ENCODE results near the gene ACBD4. TPM values are rescaled to one million over a fixed set of nuclear protein-coding genes. Genes with fewer than 3 reads are reported as not detected.
A peak's percentile ranks its signal among the peaks of the same experiment; 100 is the strongest.

ACBD4 gene
- total RNA-seq, 2 experiments from 2014 or later = 14.8 to 24.0 TPM

DNA sequence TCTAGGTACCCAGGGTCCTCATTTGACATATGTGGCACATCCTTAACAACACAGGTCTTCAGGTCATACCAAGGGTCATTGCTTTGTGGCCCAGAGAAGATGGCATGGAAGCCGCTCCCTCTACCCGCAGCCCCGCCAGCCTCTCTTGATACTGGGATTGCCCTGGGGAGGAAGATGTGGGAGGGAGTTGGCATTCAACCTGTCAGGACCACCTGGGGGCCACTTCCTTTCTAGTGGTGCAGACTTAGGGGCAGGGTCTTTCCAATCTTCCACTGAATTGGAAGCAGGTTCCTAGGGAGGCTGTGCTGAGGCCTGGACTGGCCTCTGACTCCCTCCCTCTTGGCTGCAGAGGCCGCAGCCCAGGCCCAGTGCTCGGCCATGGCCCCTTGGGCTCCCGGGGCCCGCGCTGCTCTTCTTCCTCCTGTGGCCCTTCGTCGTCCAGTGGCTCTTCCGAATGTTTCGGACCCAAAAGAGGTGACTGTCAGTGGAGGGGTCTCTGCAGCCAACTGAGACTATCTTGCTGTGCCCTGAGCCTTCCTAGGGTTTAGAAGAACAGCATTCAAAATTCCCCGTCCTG lies 7.7 kb downstream of the ACBD4 start:
- H3K4me1 ChIP-seq (ENCODE audit: insufficient read depth, low read length, poor library complexity, severe bottlenecking) = peaks cover 20% of the 10 kb centered on the region
- TF ChIP-seq EZH2phosphoT487 (IDR thresholded peaks at IDR 0.05; ENCODE audit: borderline replicate concordance, low read depth, low read length) (no peak), CTCF (conservative IDR thresholded peaks at IDR 0.05; ENCODE audit: low read length) (no peak)
- H2AFZ ChIP-seq (ENCODE audit: low read length) = no peak overlapping the region
- H3K4me2 ChIP-seq (ENCODE audit: low read length) = no peak overlapping the region
- no TSS peak for BruUV-seq (replicated peaks)
- no peak overlapping the region for H3K4me3 ChIP-seq (ENCODE audit: low read depth, low read length, poor library complexity, severe bottlenecking)
- H3K9me2 ChIP-seq (ENCODE audit: insufficient read depth, low read length) = no peaks in the 10 kb centered on the region
- H4K20me1 ChIP-seq (ENCODE audit: insufficient read depth, low read length) = no peaks in the 10 kb centered on the region
- ChIA-PET POLR2A (interaction anchor here (0.5 to 0.7 kb wide), 2 partner anchors 12 to 80 kb away, joined by 3 to 6 read pairs; no protein-coding TSS in a partner anchor), CTCF (ENCODE audit: unreplicated experiment) (no interaction called here)
- H3K79me2 ChIP-seq (ENCODE audit: insufficient read depth, low read depth, low read length) = no peaks in the 10 kb centered on the region
- no peak overlapping the region for H3K27ac ChIP-seq (ENCODE audit: low read depth, low read length, poor library complexity, severe bottlenecking)
- intact Hi-C loops (cut with micrococcal nuclease; ENCODE audit: unreplicated experiment) = no loop called here
- no peak for DNase-seq (ENCODE audit: low spot score)
- no peaks in the 10 kb centered on the region for H3K36me3 ChIP-seq (ENCODE audit: insufficient read depth, low read length)
- H3K9me3 ChIP-seq (ENCODE audit: low read length) = no peaks in the 10 kb centered on the region

GRCh38 chr17:45143767-45144198 lies 8.3 kb downstream of the ACBD4 start:
- H2AFZ ChIP-seq (ENCODE audit: low read length) = no peak overlapping the region
- H4K20me1 ChIP-seq (ENCODE audit: insufficient read depth, low read length) = no peaks in the 10 kb centered on the region
- H3K9me3 ChIP-seq (ENCODE audit: low read length) = no peaks in the 10 kb centered on the region
- H3K9me2 ChIP-seq (ENCODE audit: insufficient read depth, low read length) = no peaks in the 10 kb centered on the region
- ChIA-PET CTCF (ENCODE audit: unreplicated experiment) (no interaction called here), POLR2A (no interaction called here)
- BruUV-seq (replicated peaks) = no TSS peak
- H3K4me2 ChIP-seq (ENCODE audit: low read length) = peak overlapping the region; percentile 31
- H3K4me1 ChIP-seq (ENCODE audit: insufficient read depth, low read length, poor library complexity, severe bottlenecking) = peaks cover 22% of the 10 kb centered on the region
- H3K4me3 ChIP-seq (ENCODE audit: low read depth, low read length, poor library complexity, severe bottlenecking) = no peak overlapping the region
- no peak for DNase-seq (ENCODE audit: low spot score)
- TF ChIP-seq CTCF (conservative IDR thresholded peaks at IDR 0.05; ENCODE audit: low read length) = no peak
- no peak for TF ChIP-seq EZH2phosphoT487 (IDR thresholded peaks at IDR 0.05; ENCODE audit: borderline replicate concordance, low read depth, low read length)
- intact Hi-C loops (cut with micrococcal nuclease; ENCODE audit: unreplicated experiment) = no loop called here
- no peaks in the 10 kb centered on the region for H3K36me3 ChIP-seq (ENCODE audit: insufficient read depth, low read length)
- H3K79me2 ChIP-seq (ENCODE audit: insufficient read depth, low read depth, low read length) = no peaks in the 10 kb centered on the region
- H3K27ac ChIP-seq (ENCODE audit: low read depth, low read length, poor library complexity, severe bottlenecking) = no peak overlapping the region

DNA sequence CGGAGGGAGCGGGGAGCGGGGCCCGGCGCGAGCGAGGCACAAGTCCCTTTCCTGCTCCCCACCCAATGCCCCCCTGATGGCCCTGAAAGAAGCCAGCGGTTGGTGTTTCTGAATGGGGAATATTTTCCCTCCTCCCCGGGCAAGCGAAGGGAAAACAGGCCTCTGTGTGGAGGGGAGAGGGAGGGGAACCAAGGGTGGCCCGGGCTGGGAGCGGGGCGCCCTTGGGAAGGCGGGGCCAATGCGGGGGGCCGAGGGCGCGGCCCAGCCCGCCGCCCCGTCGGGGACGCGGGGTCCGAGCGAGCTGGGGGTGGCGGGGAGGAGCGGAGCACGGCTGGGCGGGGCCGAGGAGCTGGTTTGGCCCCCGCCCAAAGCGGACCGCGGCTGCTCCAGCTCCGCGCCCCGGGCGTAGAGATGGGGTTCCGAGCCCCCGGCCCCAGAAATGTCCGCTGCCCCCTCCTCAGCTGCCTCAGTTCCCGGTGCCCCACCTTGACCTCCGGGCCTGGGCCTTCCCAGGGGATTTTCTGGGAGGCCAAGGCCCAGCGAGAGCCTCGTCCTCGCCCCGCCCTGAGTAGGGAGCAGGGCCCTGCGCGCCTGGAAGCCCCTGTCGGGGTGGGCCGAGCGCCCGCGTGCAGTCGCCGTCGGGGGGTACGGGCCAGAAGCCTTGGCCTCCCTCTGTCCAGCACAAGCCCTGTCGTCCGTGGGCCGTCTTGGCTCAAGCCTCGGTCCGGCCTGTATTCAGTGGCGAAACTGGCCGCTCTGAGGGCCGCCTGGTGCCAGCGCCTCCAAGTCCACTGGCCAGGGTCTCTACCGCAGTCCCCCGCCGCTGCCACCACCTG lies 8.9 kb downstream of the ACBD4 start:
- H3K4me2 ChIP-seq (ENCODE audit: low read length) = peak overlapping the region; percentile 31; the same call in 1 of the 2 replicates

More for the DNA sequence above, 8.9 kb downstream of the ACBD4 start:
- H3K9me2 ChIP-seq (ENCODE audit: insufficient read depth, low read length) = no peaks in the 10 kb centered on the region
- no peak overlapping the region for H2AFZ ChIP-seq (ENCODE audit: low read length)
- H3K4me3 ChIP-seq (ENCODE audit: low read depth, low read length, poor library complexity, severe bottlenecking) = no peak overlapping the region
- H3K9me3 ChIP-seq (ENCODE audit: low read length) = no peaks in the 10 kb centered on the region
- no peak overlapping the region for H3K27ac ChIP-seq (ENCODE audit: low read depth, low read length, poor library complexity, severe bottlenecking)
- POLR2A ChIA-PET = no interaction called here
- no peaks in the 10 kb centered on the region for H4K20me1 ChIP-seq (ENCODE audit: insufficient read depth, low read length)
- no peaks in the 10 kb centered on the region for H3K79me2 ChIP-seq (ENCODE audit: insufficient read depth, low read depth, low read length)
- no peak for DNase-seq (ENCODE audit: low spot score)
- intact Hi-C loops (cut with micrococcal nuclease; ENCODE audit: unreplicated experiment) = no loop called here
- H3K4me1 ChIP-seq (ENCODE audit: insufficient read depth, low read length, poor library complexity, severe bottlenecking) = peaks cover 26% of the 10 kb centered on the region
- no TSS peak for BruUV-seq (replicated peaks)
- no peaks in the 10 kb centered on the region for H3K36me3 ChIP-seq (ENCODE audit: insufficient read depth, low read length)
- CTCF ChIA-PET (ENCODE audit: unreplicated experiment) = interaction anchor here (1.0 kb wide), 1 partner anchor 9 kb away, joined by 3 read pairs; the partner anchor contains the start of gene ACBD4
- TF ChIP-seq CTCF (conservative IDR thresholded peaks at IDR 0.05; ENCODE audit: low read length) (no peak), EZH2phosphoT487 (IDR thresholded peaks at IDR 0.05; ENCODE audit: borderline replicate concordance, low read depth, low read length) (no peak)

Measured in OCI-LY7 (cell line).